Activated T-helper 1 cell treated with anti-CD3 and anti-CD28 coated beads, Interleukin-2, amount 50 U/mL, for 16 hours (primary cell): ENCODE data around the gene ZGPAT.

Experiments used
- DNase-seq, 2 donors: peaks; one replicate each; pipeline ENCODE4 v3.0.0-alpha.2; 2020; ENCODE audit warnings: low read depth in 1 of 2, low spot score in 1 of 2

ZGPAT gene

GRCh38 chr20:63782521-63782971, 74.7 kb downstream of the ZGPAT start:
- DNase-seq, result no peak

DNA sequence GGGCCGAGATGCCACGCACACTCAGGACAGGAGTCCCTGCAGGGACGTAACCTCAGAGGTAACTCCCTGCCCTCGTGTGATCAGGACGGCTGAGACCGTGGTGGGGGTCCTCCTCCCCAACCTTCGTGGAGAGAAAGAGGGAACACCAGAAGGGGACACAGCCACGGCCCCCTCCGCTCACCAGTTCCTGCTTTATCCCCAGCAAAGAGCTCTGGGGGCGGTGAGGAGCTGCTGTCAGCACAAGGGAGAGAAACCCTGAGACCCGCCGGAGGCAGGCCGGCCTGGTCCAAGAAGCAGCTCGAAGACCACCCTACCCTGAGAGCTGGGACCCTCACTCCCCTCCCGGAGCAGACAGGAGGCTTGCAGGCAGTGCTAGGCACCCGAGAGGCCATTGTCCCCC, 76.1 kb downstream of the ZGPAT start:
- no peak for DNase-seq

DNA sequence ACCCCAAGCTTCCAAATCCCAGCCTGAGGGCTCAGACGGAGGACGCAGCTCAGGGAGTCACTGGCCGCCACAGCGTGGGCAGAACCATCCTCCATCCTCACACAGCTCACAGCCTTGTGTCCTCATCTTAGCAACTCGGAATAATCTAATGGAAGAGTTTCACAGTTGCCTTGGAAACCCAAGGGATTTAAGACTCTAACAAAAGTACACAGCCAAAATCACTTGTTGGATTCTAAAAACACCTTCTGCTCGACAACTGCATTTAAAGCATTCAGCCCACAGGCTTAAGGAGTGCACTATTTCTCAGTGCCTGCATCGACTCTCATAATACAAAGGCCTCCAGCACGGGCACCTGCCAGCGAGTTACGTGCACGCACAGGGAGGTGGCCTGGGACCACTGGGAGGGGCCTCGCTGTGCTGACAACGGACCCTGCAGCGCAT, 77.9 kb downstream of the ZGPAT start:
- DNase-seq, result no peak
